ENCODE results near the gene HSF4.

HSF4 gene

GRCh38 chr16:67147437-67148140 lies 17.0 kb upstream of the HSF4 start:
- Histone ChIP-seq H3K4me2 (ENCODE audit: low read depth, low read length, poor library complexity, severe bottlenecking) (no peak overlapping the region), H4K20me1 (ENCODE audit: insufficient read depth, low read length, poor library complexity, severe bottlenecking) (no peaks in the 10 kb centered on the region), H3K4me3 (ENCODE audit: low read length, poor library complexity, severe bottlenecking) (no peak overlapping the region), H2AFZ (ENCODE audit: low read length) (no peak overlapping the region), H3F3A (ENCODE audit: low read depth) (no peaks in the 10 kb centered on the region), H3K27me3 (ENCODE audit: insufficient read depth, low read length, poor library complexity, severe bottlenecking) (no peaks in the 10 kb centered on the region), H3K9me2 (replicated peaks; ENCODE audit: low read depth, low read length) (no peaks in the 10 kb centered on the region), H3K9ac (ENCODE audit: low read depth, low read length, poor library complexity, severe bottlenecking) (no peak overlapping the region), H3K79me2 (ENCODE audit: insufficient read depth, low read length) (no peaks in the 10 kb centered on the region), H3K4me1 (ENCODE audit: insufficient read depth, low read length, poor library complexity, severe bottlenecking) (no peaks in the 10 kb centered on the region), H3K9me3 (ENCODE audit: insufficient read depth, low read depth, low read length) (no peaks in the 10 kb centered on the region), H3K36me3 (ENCODE audit: insufficient read depth, low read length) (peaks cover 57% of the 10 kb centered on the region; the same call in 1 of the 2 replicates)
- no peak for TF ChIP-seq EZH2phosphoT487 (IDR thresholded peaks at IDR 0.05; ENCODE audit: borderline replicate concordance)
- no peak for TF ChIP-seq CTCF (conservative IDR thresholded peaks at IDR 0.05; ENCODE audit: low read length)

GRCh38 chr16:67148221-67148620 lies 16.3 kb upstream of the HSF4 start:
- H3K36me3 ChIP-seq (ENCODE audit: insufficient read depth, low read length): peaks cover 51% of the 10 kb centered on the region; the same call in 1 of the 2 replicates
- H2AFZ ChIP-seq (ENCODE audit: low read length): no peak overlapping the region
- no peaks in the 10 kb centered on the region for H3K79me2 ChIP-seq (ENCODE audit: insufficient read depth, low read length)
- TF ChIP-seq EZH2phosphoT487 (IDR thresholded peaks at IDR 0.05; ENCODE audit: borderline replicate concordance): no peak
- TF ChIP-seq CTCF (conservative IDR thresholded peaks at IDR 0.05; ENCODE audit: low read length): no peak
- H3K4me2 ChIP-seq (ENCODE audit: low read depth, low read length, poor library complexity, severe bottlenecking): no peak overlapping the region
- H3K27me3 ChIP-seq (ENCODE audit: insufficient read depth, low read length, poor library complexity, severe bottlenecking): no peaks in the 10 kb centered on the region
- no peaks in the 10 kb centered on the region for H3K4me1 ChIP-seq (ENCODE audit: insufficient read depth, low read length, poor library complexity, severe bottlenecking)
- H3K4me3 ChIP-seq (ENCODE audit: low read length, poor library complexity, severe bottlenecking): no peak overlapping the region
- no peak overlapping the region for H3K9ac ChIP-seq (ENCODE audit: low read depth, low read length, poor library complexity, severe bottlenecking)
- no peaks in the 10 kb centered on the region for H4K20me1 ChIP-seq (ENCODE audit: insufficient read depth, low read length, poor library complexity, severe bottlenecking)
- H3F3A ChIP-seq (ENCODE audit: low read depth): no peaks in the 10 kb centered on the region
- no peaks in the 10 kb centered on the region for H3K9me3 ChIP-seq (ENCODE audit: insufficient read depth, low read depth, low read length)
- H3K9me2 ChIP-seq (replicated peaks; ENCODE audit: low read depth, low read length): no peaks in the 10 kb centered on the region

GRCh38 chr16:67148656-67149275 lies 15.8 kb upstream of the HSF4 start:
- H2AFZ ChIP-seq (ENCODE audit: low read length): no peak overlapping the region
- no peaks in the 10 kb centered on the region for H3K9me3 ChIP-seq (ENCODE audit: insufficient read depth, low read depth, low read length)
- H3K4me2 ChIP-seq (ENCODE audit: low read depth, low read length, poor library complexity, severe bottlenecking): no peak overlapping the region
- H3K4me3 ChIP-seq (ENCODE audit: low read length, poor library complexity, severe bottlenecking): no peak overlapping the region
- H3F3A ChIP-seq (ENCODE audit: low read depth): no peaks in the 10 kb centered on the region
- no peaks in the 10 kb centered on the region for H3K9me2 ChIP-seq (replicated peaks; ENCODE audit: low read depth, low read length)
- no peaks in the 10 kb centered on the region for H3K79me2 ChIP-seq (ENCODE audit: insufficient read depth, low read length)
- no peaks in the 10 kb centered on the region for H4K20me1 ChIP-seq (ENCODE audit: insufficient read depth, low read length, poor library complexity, severe bottlenecking)
- TF ChIP-seq CTCF (conservative IDR thresholded peaks at IDR 0.05; ENCODE audit: low read length): no peak
- no peak for TF ChIP-seq EZH2phosphoT487 (IDR thresholded peaks at IDR 0.05; ENCODE audit: borderline replicate concordance)
- no peaks in the 10 kb centered on the region for H3K4me1 ChIP-seq (ENCODE audit: insufficient read depth, low read length, poor library complexity, severe bottlenecking)
- no peak overlapping the region for H3K9ac ChIP-seq (ENCODE audit: low read depth, low read length, poor library complexity, severe bottlenecking)
- no peaks in the 10 kb centered on the region for H3K27me3 ChIP-seq (ENCODE audit: insufficient read depth, low read length, poor library complexity, severe bottlenecking)
- H3K36me3 ChIP-seq (ENCODE audit: insufficient read depth, low read length): peaks cover 47% of the 10 kb centered on the region; the same call in 1 of the 2 replicates

All from Loucy (cell line).